Brain microvascular endothelial cell (primary cell): ENCODE data around the gene HSPB6.
A peak's percentile ranks its signal among the peaks of the same experiment; 100 is the strongest.

Experiments used
- DNase-seq: peaks from one replicate; pipeline ENCODE4 v3.0.0-alpha.2; 2020
- H3K27ac ChIP-seq: fragments of 250-450 bp; sonication (Bioruptor Pico); 2 replicates; pipeline ENCODE4 v1.5.1; 2020; ENCODE audit warnings: mild to moderate bottlenecking, moderate library complexity
- H3K27me3 ChIP-seq: fragments of 250-450 bp; sonication (Bioruptor Pico); replicated peaks from 2 replicates; pipeline ENCODE4 v1.5.1; 2020; ENCODE audit warnings: mild to moderate bottlenecking
- H3K36me3 ChIP-seq: fragments of 250-450 bp; sonication (Bioruptor Pico); replicated peaks from 2 replicates; pipeline ENCODE4 v1.5.1; 2020; ENCODE audit warnings: mild to moderate bottlenecking
- H3K4me3 ChIP-seq: 2 replicates; pipeline ENCODE4 v1.5.1; 2011; ENCODE audit warnings: low read depth, mild to moderate bottlenecking, control low read depth, low read length, moderate library complexity
- CTCF ChIP-seq: IDR thresholded peaks from 2 replicates; pipeline ENCODE4 v1.5.1; 2011; ENCODE audit warnings: low read depth, mild to moderate bottlenecking, moderate library complexity, low read length, control low read depth, inconsistent platforms; ENCODE audit errors: missing control alignments
- in situ Hi-C: cut with HindIII; loops from 2 replicates; pipeline ENCODE4 v1.10.0; 2017; ENCODE audit warnings: low sequenced_read_pairs, low pct_ligation_motif_present

HSPB6 gene

GRCh38 chr19:35756377-35757230 lies at the start of gene HSPB6:
Gene HSPB6, minus strand, starts transcription at chr19:35757029. Its CDS starts 21 bp downstream, at chr19:35757008.
- Histone ChIP-seq H3K27ac (peak within 1 kb of the TSS; percentile 88), H3K27me3 (no peaks in the 10 kb centered on the region), H3K4me3 (peak within 1 kb of the TSS; percentile 98), H3K36me3 (peaks cover 26% of the 10 kb centered on the region)
- in situ Hi-C loops = no loop called here
- TF ChIP-seq CTCF = no peak
- DNase-seq = peak; percentile 29

- in situ Hi-C loops = no loop called here
- Histone ChIP-seq H3K4me3 (no peak overlapping the region), H3K27me3 (no peaks in the 10 kb centered on the region), H3K27ac (no peak overlapping the region), H3K36me3 (no peaks in the 10 kb centered on the region)
- TF ChIP-seq CTCF = no peak
- DNase-seq = no peak
Observed at GRCh38 chr19:35806597-35806996, 49.8 kb upstream of the HSPB6 start.

- Histone ChIP-seq H3K4me3 (no peak overlapping the region), H3K36me3 (no peaks in the 10 kb centered on the region), H3K27ac (no peak overlapping the region), H3K27me3 (no peaks in the 10 kb centered on the region)
- no peak for TF ChIP-seq CTCF
- in situ Hi-C loops = no loop called here
- no peak for DNase-seq
Observed at GRCh38 chr19:35805526-35806102, 48.8 kb upstream of the HSPB6 start.

GRCh38 chr19:35801828-35802227 lies 45.0 kb upstream of the HSPB6 start:
- H3K36me3 ChIP-seq = no peaks in the 10 kb centered on the region
- in situ Hi-C loops = no loop called here
- no peak for TF ChIP-seq CTCF
- H3K27me3 ChIP-seq = peaks cover 10% of the 10 kb centered on the region
- H3K27ac ChIP-seq = no peak overlapping the region
- no peak for DNase-seq
- H3K4me3 ChIP-seq = no peak overlapping the region

- Histone ChIP-seq H3K27me3 (peaks cover 14% of the 10 kb centered on the region), H3K4me3 (no peak overlapping the region), H3K36me3 (no peaks in the 10 kb centered on the region), H3K27ac (no peak overlapping the region)
- DNase-seq = no peak
- TF ChIP-seq CTCF = no peak
- in situ Hi-C loops = no loop called here
Observed at GRCh38 chr19:35797663-35798062, 40.8 kb upstream of the HSPB6 start.
